ENCODE measurements around the gene FNDC11.
A peak's percentile ranks its signal among the peaks of the same experiment; 100 is the strongest.

Gene FNDC11

GRCh38 chr20:63599396-63600050, 45.6 kb downstream of the FNDC11 start:
- DNase-seq (ENCODE audit: low spot score) = no peak

GRCh38 chr20:63601679-63602078, 47.7 kb downstream of the FNDC11 start:
- peak; percentile 38 for DNase-seq (ENCODE audit: low spot score)

GRCh38 chr20:63602321-63602720, 48.4 kb downstream of the FNDC11 start:
- no peak for DNase-seq (ENCODE audit: low spot score)
